Measurements from ENCODE around the gene CCT5.
"Not testable (repeated sequence)": the region's sequence is repeated elsewhere in the genome, so short reads cannot be mapped to it uniquely, and the experiment has no call there.

The CCT5 gene

GRCh38 chr5:10246761-10247160 lies 3.3 kb upstream of the CCT5 start:
- no peak for DNase-seq (ENCODE audit: low spot score)

DNA sequence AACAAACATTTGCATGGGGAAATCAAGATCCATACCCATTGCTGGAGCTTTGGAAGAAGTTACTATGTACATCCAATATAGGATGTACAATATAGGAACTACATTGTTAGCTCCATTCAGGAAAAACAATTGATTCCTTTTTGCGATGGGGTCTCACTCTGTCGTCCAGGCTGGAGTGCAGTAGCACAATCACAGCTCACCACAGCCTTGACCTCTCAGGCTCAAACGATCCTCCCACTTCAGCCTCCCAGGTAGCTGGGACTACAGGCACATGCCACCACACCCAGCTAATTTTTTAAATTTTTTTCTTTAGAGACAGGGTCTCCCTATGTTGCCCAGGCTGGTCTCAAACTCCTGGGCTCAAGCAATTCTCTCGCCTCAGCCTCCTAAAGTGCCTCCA lies 2.9 kb upstream of the CCT5 start:
- not testable (repeated sequence) for DNase-seq (ENCODE audit: low spot score)

DNA sequence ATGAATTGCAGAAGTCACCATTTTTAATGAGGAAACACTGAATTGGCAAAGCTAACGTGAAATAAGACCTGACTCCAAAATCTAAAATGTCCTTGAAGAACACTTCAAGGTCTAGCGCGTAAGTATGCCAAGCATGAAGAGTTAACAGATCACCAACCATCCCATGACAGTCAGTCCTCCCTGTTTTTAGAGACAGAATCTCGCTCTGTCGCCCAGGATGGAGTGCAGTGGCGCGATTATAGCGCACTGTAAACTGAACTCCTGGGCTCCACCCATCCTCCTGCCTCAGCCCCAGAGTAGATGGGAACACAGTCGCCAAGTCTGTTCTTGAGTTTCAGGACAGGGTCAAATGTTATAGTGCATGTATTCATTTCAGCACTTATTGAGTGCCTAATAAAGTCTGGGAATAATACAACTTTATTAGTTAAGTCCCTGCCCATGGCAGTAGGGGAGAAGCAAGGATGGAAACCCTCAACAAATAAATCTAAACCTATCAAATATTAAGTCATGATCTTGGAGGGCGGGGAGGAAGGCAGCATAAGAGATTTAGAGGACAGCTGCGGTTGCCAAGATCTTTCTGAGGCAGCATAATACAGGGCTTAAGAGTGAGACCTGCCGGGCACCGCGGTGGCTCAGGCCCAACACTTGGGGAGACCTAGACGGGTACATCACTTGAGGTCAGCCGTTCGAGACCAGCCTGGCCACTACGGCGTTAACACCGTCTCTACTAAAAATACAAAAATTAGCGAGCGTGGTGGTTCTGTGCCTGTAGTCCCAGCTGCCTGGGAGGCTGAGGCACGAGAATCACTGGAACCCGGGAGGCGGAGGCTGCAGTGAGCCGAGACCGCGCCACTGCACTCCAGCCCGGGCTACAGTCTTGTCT lies 1.5 kb upstream of the CCT5 start:
- DNase-seq (ENCODE audit: low spot score): no peak

- DNase-seq (ENCODE audit: low spot score): peak; percentile 38
Observed at GRCh38 chr5:10250806-10251276, 761 bp downstream of the CCT5 start.

- DNase-seq (ENCODE audit: low spot score): no peak
Observed at GRCh38 chr5:10251405-10251804, 1.3 kb downstream of the CCT5 start.

GRCh38 chr5:10253390-10253789 lies 3.3 kb downstream of the CCT5 start:
- no peak for DNase-seq (ENCODE audit: low spot score)

DNA sequence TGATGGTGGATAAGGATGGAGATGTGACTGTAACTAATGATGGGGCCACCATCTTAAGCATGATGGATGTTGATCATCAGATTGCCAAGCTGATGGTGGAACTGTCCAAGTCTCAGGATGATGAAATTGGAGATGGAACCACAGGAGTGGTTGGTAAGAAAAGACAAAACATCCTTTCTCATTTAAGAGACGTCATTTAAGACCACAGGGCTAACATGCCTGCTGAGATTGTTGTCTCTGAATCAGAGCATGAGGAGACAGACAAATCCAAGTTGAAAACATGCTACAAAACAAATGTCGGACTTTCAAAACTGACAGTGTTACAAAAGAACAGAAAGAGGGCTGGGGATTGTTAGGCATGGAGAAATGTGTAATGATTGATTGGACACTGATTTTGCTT lies 4.6 kb downstream of the CCT5 start:
- DNase-seq (ENCODE audit: low spot score): no peak

GRCh38 chr5:10257870-10258269 lies 7.8 kb downstream of the CCT5 start:
- DNase-seq (ENCODE audit: low spot score): no peak

DNA sequence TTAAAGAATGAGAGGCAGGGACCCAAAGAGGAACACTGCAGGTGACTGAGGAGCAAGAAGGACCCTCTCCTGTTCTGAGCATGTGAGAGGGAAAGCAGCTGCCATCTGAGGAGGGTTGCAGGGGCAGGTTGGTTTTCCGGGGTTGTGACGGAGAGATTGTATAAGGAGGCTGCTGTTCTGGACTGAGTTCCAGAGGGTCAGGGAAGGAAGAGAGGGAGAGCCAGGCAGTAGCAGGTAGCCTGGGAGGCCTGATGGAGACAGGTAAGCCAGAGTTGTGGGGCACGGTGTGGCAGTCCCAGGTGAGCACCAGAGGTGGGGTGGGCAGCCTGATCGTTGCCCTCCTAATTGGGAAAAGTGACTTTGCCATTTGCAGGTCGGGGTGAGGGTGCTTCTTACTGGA lies 9.8 kb downstream of the CCT5 start:
- no peak for DNase-seq (ENCODE audit: low spot score)

DNA sequence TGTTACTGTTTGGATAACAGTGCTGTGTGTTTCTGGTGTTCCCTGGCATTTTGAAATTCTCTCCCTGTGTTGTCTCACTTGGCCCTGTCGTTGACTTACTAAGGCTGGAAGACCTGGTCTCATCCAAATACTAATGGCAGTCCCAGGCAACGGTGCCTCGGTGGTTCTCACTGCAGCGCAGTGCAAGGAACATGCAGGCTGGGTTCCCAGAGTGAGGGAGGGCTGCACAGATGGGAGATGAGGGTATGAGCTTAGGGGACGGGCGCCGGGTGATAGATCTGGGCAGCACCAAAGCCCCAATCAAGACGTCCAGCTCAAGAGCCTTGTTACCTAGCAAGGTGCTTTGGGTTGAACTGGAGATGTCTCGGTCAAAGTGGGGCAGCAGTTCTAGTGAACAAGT lies 11.0 kb downstream of the CCT5 start:
- DNase-seq (ENCODE audit: low spot score): no peak

GRCh38 chr5:10262121-10262774 lies 12.2 kb downstream of the CCT5 start:
- DNase-seq (ENCODE audit: low spot score): no peak

DNA sequence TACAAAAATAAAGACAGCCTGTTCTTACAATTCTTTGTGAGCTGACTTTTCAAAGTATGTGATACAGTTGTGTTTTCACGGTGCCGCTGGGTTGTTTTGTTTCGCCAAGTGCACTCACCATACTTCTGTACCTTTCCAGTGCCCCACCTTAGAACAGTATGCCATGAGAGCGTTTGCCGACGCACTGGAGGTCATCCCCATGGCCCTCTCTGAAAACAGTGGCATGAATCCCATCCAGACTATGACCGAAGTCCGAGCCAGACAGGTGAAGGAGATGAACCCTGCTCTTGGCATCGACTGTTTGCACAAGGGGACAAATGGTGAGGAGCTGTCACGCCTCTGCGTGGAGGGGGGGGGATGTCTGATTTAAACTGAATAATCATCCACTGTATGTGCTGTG lies 12.9 kb downstream of the CCT5 start:
- no peak for DNase-seq (ENCODE audit: low spot score)

DNA sequence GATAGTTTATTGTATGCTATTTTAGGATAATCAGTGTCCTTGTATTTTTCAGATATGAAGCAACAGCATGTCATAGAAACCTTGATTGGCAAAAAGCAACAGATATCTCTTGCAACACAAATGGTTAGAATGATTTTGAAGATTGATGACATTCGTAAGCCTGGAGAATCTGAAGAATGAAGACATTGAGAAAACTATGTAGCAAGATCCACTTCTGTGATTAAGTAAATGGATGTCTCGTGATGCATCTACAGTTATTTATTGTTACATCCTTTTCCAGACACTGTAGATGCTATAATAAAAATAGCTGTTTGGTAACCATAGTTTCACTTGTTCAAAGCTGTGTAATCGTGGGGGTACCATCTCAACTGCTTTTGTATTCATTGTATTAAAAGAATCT lies 14.5 kb downstream of the CCT5 start:
- no peak for DNase-seq (ENCODE audit: low spot score)

DNA sequence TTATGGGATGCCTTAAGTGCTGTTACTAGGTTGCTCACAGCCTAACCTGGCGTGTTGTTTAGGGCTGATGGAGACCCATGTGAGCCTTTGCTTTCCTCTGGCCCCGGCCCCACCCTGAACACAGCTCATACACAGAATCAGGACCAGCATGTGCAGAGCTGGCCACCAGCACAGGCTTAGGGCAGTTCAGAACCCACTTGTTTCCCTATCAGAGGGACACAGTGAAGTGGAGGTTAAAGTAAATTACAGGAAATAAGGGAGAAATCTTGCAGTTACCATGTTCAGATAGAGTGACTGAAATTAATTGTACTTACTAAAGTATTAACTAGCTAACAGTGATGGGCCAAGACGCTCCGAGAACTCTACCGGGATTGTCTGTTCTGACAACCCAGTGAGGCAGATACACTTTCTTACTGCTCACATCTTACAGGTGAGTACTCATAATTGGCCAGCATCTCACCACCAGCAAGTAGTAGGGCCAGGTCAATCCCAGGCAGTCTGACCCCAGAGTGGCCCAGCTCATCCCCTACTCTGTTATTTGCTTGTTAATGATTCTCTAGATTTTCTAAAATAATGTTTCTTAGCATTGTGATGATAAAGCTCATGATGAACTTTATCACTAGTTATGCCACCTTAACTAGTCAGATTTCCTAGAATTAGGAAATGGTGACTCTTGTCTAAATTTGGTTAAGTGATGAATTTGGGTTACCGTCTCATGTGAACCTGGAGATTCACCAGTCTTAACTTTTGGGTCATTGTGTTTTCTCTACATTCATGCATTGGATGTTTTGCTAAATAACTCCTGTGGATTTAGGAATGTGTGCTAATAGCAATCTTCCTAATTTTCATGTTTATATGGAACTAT lies 15.4 kb downstream of the CCT5 start:
- DNase-seq (ENCODE audit: low spot score): no peak

DNA sequence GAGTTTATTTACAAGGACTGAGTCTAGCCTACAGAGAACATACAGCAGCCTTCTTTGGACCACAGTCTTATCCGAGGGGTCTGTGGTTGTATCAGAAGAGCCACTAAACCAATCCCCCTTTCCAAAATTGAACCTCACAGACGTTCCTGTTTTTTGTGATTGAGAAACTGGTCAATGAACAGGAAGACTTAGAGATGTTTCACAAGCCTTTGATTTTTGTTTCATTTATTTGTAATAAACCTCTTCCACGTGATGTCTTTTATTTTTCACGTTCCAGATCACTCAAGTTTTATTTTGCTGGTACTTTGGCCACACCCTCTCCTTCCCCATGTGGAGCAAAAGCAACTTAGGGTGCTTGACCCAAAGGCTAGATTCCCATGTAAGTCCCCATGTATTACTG lies 16.1 kb downstream of the CCT5 start:
- DNase-seq (ENCODE audit: low spot score): no peak

- DNase-seq (ENCODE audit: low spot score): peak; percentile 52
Observed at GRCh38 chr5:10266839-10267238, 16.8 kb downstream of the CCT5 start.

GRCh38 chr5:10268100-10268499 lies 18.0 kb downstream of the CCT5 start:
- no peak for DNase-seq (ENCODE audit: low spot score)

DNA sequence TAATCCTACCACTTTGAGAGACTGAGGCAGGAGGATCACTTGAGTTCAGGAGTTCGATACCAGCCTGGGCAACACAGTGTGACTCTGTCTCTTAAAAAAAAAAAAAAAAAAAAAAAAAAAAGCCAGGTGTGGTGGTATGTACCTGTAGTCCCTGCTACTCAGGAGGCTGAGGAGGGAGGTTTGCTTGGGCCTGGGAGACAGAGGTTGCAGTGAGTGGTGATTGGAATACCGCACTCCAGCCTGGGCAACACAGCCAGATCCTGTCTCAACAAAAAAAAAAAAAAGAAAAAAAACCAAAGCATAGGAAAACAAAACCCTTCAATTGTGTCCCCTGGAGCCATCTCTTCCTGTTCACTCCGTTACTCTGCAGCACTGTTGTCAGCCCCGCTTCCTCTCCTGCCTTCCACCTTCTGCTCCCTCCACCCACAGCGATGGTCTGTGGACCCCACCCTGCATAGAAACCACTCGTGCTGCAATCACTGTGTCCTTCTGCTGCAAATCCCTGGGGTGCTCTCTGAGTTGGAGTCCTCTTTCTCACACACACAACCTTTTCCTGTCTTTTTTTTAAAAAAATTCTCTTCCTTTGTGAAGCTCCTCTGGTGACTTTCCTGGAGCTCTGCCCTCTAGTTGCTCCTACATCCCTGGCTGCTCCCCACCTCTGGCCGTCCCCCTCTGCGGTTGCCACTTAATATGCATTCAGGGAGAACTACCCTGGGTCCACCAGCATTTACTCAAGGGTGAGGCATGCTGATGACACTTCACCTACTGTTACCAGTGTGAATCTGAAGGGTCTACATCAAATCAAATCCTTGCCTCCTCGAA lies 22.2 kb downstream of the CCT5 start:
- peak; percentile 63 for DNase-seq (ENCODE audit: low spot score)

- DNase-seq (ENCODE audit: low spot score): not testable (repeated sequence)
Observed at GRCh38 chr5:10272875-10273209, 22.8 kb downstream of the CCT5 start.

DNA sequence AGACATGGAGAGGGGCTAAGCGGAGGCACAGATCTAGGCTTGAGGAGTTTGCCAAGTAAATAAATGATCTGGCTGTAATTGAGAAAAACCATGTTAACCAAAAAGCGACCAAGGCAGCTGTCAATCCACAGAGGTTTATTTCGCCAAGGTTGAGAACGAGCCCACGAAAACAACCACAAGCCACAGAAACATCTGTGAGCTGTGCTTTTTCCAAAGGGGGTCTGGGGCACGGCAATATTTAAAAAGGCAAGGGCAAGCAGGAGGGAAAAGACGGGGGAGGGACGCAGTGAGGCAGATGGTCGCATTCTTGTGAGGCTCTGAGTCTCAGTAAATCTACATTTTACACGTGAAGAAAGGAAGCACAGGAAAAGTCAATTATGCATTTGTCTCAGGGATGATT lies 25.4 kb downstream of the CCT5 start:
- no peak for DNase-seq (ENCODE audit: low spot score)

DNA sequence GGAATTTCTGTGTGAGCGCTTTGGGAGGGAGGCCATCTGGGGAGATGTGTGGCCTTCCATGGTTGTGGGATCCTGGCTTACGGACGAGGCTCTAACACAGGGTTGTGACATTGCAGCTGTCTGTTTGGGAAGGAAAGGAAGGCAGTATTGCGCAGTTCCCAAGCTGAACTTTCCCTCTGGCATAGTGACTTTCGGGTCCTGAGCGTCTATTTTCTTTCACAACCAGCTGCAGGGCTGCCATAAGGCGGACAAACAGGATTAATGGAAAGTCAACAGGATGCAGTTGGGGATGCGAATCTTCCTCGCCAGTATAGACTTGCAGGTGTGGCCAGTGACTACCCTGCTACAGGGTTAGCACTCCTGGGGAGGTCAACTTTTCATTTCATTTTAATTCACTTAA lies 25.9 kb downstream of the CCT5 start:
- DNase-seq (ENCODE audit: low spot score): no peak

- DNase-seq (ENCODE audit: low spot score): no peak
Observed at GRCh38 chr5:10276691-10277090, 26.6 kb downstream of the CCT5 start.
